Retina (tissue), 1 donor: ENCODE results near the gene FARS2.

ENCODE experiments used
- DNase-seq: peaks from one replicate; pipeline ENCODE4 v3.0.0-alpha.2; 2016

The FARS2 gene

GRCh38 chr6:5512422-5512821, 251.1 kb downstream of the FARS2 start:
- no peak for DNase-seq

GRCh38 chr6:5513408-5513807, 252.1 kb downstream of the FARS2 start:
- DNase-seq, result no peak

- DNase-seq, result no peak
These were observed 253.0 kb downstream of the FARS2 start for GRCh38 chr6:5514353-5514752.

GRCh38 chr6:5515200-5515599, 253.9 kb downstream of the FARS2 start:
- DNase-seq, result no peak

- DNase-seq, result no peak
These were observed 254.7 kb downstream of the FARS2 start for GRCh38 chr6:5516036-5516435.

- no peak for DNase-seq
These were observed 256.5 kb downstream of the FARS2 start for GRCh38 chr6:5517796-5518195.

- no peak for DNase-seq
These were observed 257.7 kb downstream of the FARS2 start for GRCh38 chr6:5518936-5519491.

GRCh38 chr6:5520796-5521195, 259.5 kb downstream of the FARS2 start:
- DNase-seq, result no peak

GRCh38 chr6:5521322-5521721, 260.0 kb downstream of the FARS2 start:
- no peak for DNase-seq

GRCh38 chr6:5522147-5522546, 260.8 kb downstream of the FARS2 start:
- DNase-seq, result no peak

GRCh38 chr6:5524110-5524509, 262.8 kb downstream of the FARS2 start:
- DNase-seq, result no peak

- peak; percentile 40 for DNase-seq
These were observed 263.9 kb downstream of the FARS2 start for GRCh38 chr6:5525209-5525608.

GRCh38 chr6:5529015-5529414, 267.7 kb downstream of the FARS2 start:
- no peak for DNase-seq

GRCh38 chr6:5529733-5530132, 268.4 kb downstream of the FARS2 start:
- DNase-seq, result no peak

- no peak for DNase-seq
These were observed 269.8 kb downstream of the FARS2 start for GRCh38 chr6:5531161-5531560.

- DNase-seq, result no peak
These were observed 270.6 kb downstream of the FARS2 start for GRCh38 chr6:5531853-5532375.

GRCh38 chr6:5532941-5533340, 271.6 kb downstream of the FARS2 start:
- DNase-seq, result no peak

- no peak for DNase-seq
These were observed 273.3 kb downstream of the FARS2 start for GRCh38 chr6:5534643-5535042.

GRCh38 chr6:5536644-5537043, 275.3 kb downstream of the FARS2 start:
- DNase-seq, result no peak

GRCh38 chr6:5537132-5537531, 275.8 kb downstream of the FARS2 start:
- DNase-seq, result no peak

GRCh38 chr6:5537967-5538366, 276.7 kb downstream of the FARS2 start:
- DNase-seq, result no peak

GRCh38 chr6:5540370-5540769, 279.1 kb downstream of the FARS2 start:
- DNase-seq, result no peak

- DNase-seq, result no peak
These were observed 279.7 kb downstream of the FARS2 start for GRCh38 chr6:5541025-5541424.

- DNase-seq, result no peak
These were observed 280.6 kb downstream of the FARS2 start for GRCh38 chr6:5541751-5542432.

- DNase-seq, result no peak
These were observed 286.2 kb downstream of the FARS2 start for GRCh38 chr6:5547556-5547955.
